Activated T-helper 1 cell treated with anti-CD3 and anti-CD28 coated beads, Interleukin-12 subunit alpha, Interleukin-12 subunit beta, Interleukin-2, Interleukin-4 antibody, amounts not matched to agents 30 ng/mL and 10 ng/mL and 1 ng/mL, durations not matched to agents 14 hours and 24 hours and 36 hours (primary cell): ENCODE data around the gene USP47. TPM values are rescaled to one million over a fixed set of nuclear protein-coding genes. Genes with fewer than 3 reads are reported as not detected.
"Not testable (repeated sequence)": the region's sequence is repeated elsewhere in the genome, so short reads cannot be mapped to it uniquely, and the experiment has no call there.

Source experiments
- DNase-seq: peaks from one replicate; pipeline ENCODE4 v3.0.0; 2021; ENCODE audit warnings: low spot score
- H3K27ac Mint-ChIP-seq: one replicate; pipeline ENCODE4 v1.8.0; 2021; ENCODE audit warnings: mild to moderate bottlenecking, mixed read lengths
- H3K27me3 Mint-ChIP-seq: one replicate; pipeline ENCODE4 v1.8.0; 2022; ENCODE audit warnings: mild to moderate bottlenecking, moderate library complexity, mixed read lengths; ENCODE audit not compliant: insufficient read depth
- H3K36me3 Mint-ChIP-seq: one replicate; pipeline ENCODE4 v1.8.0; 2021; ENCODE audit warnings: low read depth, mixed read lengths
- H3K4me1 Mint-ChIP-seq: one replicate; pipeline ENCODE4 v1.8.0; 2021; ENCODE audit warnings: low read depth, mixed read lengths
- H3K4me3 Mint-ChIP-seq: one replicate; pipeline ENCODE4 v1.8.0; 2021; ENCODE audit warnings: mild to moderate bottlenecking, moderate library complexity, mixed read lengths
- H3K9me3 Mint-ChIP-seq: one replicate; pipeline ENCODE4 v1.8.0; 2021; ENCODE audit warnings: mixed read lengths
- intact Hi-C: fragments of 100-400 bp; cut with micrococcal nuclease; formaldehyde crosslinking; loops from one replicate; pipeline ENCODE4 v1.15.1; 2024
- total RNA-seq: library from RNA; stranded (reverse); gene quantifications from 2 replicates; pipeline ENCODE4 v1.2.3, GENCODE V29; 2022

The USP47 gene
- total RNA-seq, 1 donor from 2014 or later: 52.0 TPM

DNA sequence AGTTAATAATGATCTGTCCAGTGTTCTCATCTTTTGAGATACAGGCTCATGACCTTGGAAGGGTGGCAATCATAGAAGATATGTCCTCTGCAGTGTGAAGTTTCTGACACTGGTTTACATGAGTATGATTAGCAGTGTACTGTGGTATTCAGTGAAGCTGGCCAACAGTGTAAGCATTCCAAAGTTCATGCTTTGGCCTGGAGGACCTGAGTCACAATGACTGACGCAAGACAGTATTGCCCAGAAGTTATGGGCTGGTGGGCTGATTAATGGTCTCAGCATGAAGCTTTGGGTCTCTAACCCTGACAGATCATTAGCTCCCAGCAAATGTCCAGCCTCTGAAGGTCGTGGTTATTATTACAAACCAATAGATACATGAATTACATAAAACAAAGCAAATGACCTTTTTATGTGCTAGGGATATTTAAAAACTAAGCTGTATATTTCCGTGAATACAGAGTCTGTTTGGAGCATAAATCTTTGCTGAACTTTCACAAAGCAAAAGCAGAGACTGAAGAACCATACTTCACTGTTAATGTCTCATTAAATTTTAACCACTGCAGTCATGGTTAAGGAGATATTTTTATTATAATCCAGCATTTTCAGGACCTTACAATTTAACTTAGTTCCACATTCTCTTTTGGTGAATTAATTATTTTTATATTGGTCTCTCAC lies 28.3 kb upstream of the USP47 start:
- no peak for DNase-seq
- intact Hi-C loops: no loop called here
- peaks cover 11% of the 10 kb centered on the region for H3K27me3 Mint-ChIP-seq
- H3K9me3 Mint-ChIP-seq: no peaks in the 10 kb centered on the region
- no peak overlapping the region for H3K4me3 Mint-ChIP-seq
- H3K4me1 Mint-ChIP-seq: no peaks in the 10 kb centered on the region
- H3K36me3 Mint-ChIP-seq: no peaks in the 10 kb centered on the region
- H3K27ac Mint-ChIP-seq: no peak overlapping the region

DNA sequence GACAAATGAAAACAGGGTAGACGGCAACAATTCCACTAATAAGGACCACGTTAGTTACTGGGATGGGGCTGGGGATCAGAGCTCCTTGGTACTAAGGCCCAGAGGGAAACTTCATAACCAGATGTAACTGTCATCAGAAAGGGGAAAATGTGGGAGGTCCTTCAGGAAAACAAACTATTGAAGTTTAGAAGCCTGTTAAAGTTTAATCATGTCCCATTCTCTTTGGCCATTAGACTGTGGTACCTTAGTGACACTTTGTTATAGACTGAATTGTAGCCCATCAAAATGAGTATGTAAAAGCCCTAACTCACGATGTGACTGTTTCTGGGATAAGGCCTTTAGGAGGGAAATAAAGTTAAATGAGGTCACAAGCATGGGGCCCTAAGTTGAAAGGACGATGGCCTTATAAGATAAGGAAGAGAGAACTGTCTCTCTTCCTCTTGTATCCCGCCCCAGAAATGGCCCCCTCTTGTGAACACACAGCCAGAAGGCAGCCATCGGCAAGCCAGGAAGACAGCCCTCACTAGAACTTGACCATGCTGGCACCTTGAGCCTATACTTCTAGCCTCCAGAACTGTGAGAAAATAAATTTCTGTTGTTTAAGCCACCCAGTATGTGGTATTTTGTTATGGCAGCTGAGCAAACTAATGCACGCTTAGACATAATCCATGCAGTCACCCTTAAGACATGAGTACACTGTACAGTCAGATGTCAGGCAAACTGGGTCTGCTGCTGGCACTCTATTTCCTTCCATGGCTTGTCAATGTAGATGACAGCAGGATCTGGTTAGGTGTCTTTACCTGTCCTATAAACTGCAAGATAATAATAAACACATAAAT lies 26.9 kb upstream of the USP47 start:
- peaks cover 14% of the 10 kb centered on the region for H3K27me3 Mint-ChIP-seq
- H3K27ac Mint-ChIP-seq: no peak overlapping the region
- intact Hi-C loops: no loop called here
- DNase-seq: no peak
- H3K9me3 Mint-ChIP-seq: no peaks in the 10 kb centered on the region
- H3K4me3 Mint-ChIP-seq: no peak overlapping the region
- no peaks in the 10 kb centered on the region for H3K36me3 Mint-ChIP-seq
- H3K4me1 Mint-ChIP-seq: no peaks in the 10 kb centered on the region

DNA sequence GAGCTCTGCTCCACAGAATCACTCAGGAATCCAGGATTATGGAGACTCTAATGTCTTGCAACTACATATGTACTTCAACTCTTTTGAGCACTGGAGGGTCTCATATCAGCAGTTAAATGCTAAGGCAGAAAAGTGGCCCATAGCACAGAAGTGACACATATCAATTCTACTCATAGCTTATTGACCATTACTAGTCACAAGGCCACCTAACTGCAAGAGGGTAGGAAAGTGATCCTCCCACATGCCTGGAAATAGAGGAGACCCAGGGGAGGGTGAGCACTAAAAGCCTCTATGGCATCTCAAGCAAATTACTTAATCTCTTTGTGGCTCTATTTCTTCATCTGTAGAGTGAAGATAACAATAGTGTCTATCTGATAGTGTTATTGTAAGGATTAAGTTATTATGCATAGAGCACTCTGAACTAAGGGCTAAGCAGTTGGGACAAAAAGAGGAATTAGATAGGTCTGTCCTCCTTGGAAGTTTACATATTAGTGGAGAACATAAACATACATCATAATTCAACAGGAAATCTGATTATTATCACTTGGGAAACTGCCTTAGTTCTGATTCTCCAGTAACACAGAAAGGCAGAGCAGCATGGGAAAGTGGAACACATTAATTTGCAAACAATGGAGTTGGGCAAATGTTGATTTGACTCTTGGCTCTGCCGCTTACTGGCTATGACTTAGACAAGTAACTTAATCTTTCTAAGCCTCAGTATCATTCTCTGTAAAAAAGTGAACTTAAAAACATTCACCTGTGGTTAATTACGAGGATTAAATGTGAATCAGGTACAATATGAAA lies 25.1 kb upstream of the USP47 start:
- Mint-ChIP-seq H3K27ac (no peak overlapping the region), H3K27me3 (peaks cover 18% of the 10 kb centered on the region), H3K9me3 (no peaks in the 10 kb centered on the region), H3K36me3 (no peaks in the 10 kb centered on the region), H3K4me1 (no peaks in the 10 kb centered on the region), H3K4me3 (no peak overlapping the region)
- intact Hi-C loops: no loop called here
- DNase-seq: no peak

DNA sequence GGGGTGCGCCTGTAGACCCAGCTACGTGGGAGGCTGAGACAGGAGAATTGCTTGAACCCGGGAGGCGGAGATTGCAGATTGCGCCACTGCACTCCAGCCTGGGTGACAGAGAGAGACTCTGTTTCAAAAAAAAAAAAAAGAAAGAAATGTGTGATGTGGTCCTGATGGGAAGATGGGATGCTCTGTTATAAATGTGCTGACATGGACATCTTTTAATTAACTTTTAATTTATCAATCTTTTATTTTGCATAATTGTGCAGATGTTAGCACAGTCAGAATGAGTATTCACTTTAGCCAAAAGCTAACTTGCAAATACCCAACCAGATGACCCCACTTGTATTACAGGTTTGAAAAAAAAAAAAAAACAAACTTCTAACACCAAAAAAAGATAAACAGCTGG lies 23.8 kb upstream of the USP47 start:
- H3K36me3 Mint-ChIP-seq: no peaks in the 10 kb centered on the region
- DNase-seq: no peak
- H3K4me3 Mint-ChIP-seq: no peak overlapping the region
- no peak overlapping the region for H3K27ac Mint-ChIP-seq
- H3K4me1 Mint-ChIP-seq: no peaks in the 10 kb centered on the region
- H3K9me3 Mint-ChIP-seq: no peaks in the 10 kb centered on the region
- intact Hi-C loops: no loop called here
- peaks cover 18% of the 10 kb centered on the region for H3K27me3 Mint-ChIP-seq

DNA sequence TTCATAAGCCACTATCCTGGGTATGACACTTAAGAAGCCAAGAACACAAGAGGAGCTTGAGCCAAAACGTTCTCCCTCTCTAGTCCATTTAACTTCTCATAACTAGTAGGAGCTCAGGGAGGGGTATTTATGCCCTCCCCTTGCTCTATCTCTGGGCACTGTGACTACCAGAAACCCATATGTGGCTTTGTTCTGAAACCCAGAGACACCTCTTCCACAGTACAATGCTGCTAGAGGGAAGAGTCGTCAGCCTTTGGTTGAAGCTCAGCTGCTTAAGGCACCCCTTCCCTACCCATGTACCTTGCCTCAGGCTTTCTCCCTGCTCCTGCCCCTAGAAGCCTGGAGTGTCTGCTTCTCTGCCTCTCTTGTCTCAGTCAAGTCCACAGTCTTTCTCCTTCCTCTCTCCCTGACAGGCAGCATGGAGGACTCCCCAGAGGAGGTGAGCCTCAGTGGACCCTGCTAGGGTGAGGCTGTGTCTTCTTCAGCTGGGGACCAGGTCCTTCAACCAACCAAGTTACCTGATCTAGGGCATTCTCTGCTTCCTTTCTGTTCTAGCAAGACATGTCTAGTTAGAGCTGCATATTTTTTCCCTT lies 23.1 kb upstream of the USP47 start:
- H3K4me3 Mint-ChIP-seq: no peak overlapping the region
- H3K36me3 Mint-ChIP-seq: no peaks in the 10 kb centered on the region
- H3K4me1 Mint-ChIP-seq: no peaks in the 10 kb centered on the region
- intact Hi-C loops: no loop called here
- DNase-seq: no peak
- no peak overlapping the region for H3K27ac Mint-ChIP-seq
- peaks cover 19% of the 10 kb centered on the region for H3K27me3 Mint-ChIP-seq
- H3K9me3 Mint-ChIP-seq: no peaks in the 10 kb centered on the region

DNA sequence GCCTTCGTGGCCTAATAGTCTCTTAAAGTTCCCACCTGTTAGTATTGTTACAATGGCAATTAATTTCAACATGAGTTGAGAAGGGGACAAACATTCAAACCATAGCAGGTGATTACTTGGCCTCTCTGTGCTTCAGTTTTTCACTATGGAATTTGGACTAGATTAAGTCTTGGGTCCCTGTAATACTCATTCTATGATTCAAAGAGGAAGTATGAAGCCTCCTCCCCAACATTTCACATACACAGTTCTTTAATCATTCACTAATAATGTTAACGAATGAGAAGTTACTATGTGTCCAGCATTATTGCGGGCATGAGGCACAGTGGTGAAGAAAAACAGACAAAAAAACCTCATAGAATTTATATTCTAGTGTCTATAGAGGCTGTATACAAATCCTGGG lies 19.9 kb upstream of the USP47 start:
- intact Hi-C loops: no loop called here
- DNase-seq: no peak
- no peak overlapping the region for H3K4me3 Mint-ChIP-seq
- H3K4me1 Mint-ChIP-seq: no peaks in the 10 kb centered on the region
- no peaks in the 10 kb centered on the region for H3K9me3 Mint-ChIP-seq
- no peak overlapping the region for H3K27ac Mint-ChIP-seq
- no peaks in the 10 kb centered on the region for H3K36me3 Mint-ChIP-seq
- H3K27me3 Mint-ChIP-seq: peaks cover 16% of the 10 kb centered on the region

DNA sequence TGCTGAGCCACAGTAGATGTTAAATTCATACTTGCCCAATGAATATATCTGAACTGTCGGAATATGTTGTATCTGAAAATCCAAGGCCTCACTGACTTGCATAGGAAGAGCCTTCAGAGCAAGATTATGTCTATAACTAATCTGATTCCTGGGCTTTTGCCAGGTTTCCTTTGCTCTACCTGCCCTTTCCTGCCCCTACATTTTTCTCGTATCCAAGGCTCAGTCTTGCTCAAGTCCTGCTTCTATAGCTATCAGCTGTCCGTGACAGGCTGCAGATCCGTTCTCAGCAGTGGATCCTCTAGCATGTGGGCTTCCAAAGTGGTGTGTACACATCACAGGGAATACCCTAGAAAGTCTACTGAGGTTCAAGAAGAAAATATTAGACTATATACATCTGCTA lies 18.8 kb upstream of the USP47 start:
- H3K36me3 Mint-ChIP-seq: no peaks in the 10 kb centered on the region
- no peak overlapping the region for H3K4me3 Mint-ChIP-seq
- peaks cover 16% of the 10 kb centered on the region for H3K27me3 Mint-ChIP-seq
- intact Hi-C loops: no loop called here
- H3K27ac Mint-ChIP-seq: no peak overlapping the region
- no peaks in the 10 kb centered on the region for H3K9me3 Mint-ChIP-seq
- DNase-seq: no peak
- no peaks in the 10 kb centered on the region for H3K4me1 Mint-ChIP-seq

DNA sequence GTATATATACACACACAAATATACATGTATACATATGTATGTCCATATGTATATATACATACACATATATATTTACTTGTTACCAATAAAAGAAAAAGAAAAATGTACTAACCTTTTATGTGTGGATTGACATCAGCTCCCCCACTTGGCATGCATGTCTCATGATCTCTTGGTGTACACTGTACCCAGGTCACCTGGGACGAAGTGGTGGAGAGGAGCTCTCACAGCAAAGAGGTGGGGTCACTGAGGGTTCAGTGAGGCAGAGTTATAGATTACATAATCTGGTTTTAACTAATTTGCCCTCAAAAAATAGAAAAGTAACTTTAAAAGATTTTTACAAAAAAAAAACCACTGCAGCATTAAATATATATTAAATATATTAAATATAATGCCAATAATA lies 15.5 kb upstream of the USP47 start:
- intact Hi-C loops: no loop called here
- DNase-seq: no peak

DNA sequence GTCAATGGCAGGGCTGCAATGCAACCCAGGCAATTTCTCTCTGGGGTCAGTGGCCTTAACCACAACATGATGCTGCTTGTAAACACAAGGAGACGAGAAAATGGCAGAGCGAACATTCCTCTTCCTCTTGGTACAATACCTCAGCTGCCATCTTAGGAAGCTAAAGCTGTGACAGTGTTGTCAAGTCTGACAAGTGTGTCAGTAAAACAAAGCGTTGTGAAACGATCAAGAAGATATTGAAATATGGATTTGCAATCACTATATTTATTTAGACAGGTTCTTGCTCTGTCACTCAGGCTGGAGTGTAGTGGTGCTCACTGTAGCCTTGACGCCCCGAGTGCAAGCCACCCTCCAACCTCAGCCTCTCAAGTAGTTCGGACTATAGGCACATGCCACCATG lies 14.5 kb upstream of the USP47 start:
- Mint-ChIP-seq H3K9me3 (no peaks in the 10 kb centered on the region), H3K36me3 (no peaks in the 10 kb centered on the region), H3K4me1 (no peaks in the 10 kb centered on the region), H3K27me3 (peaks cover 10% of the 10 kb centered on the region), H3K4me3 (no peak overlapping the region), H3K27ac (no peak overlapping the region)
- intact Hi-C loops: no loop called here
- DNase-seq: no peak

More for the DNA sequence above, 15.5 kb upstream of the USP47 start:
- Mint-ChIP-seq H3K27me3 (peaks cover 10% of the 10 kb centered on the region), H3K4me1 (no peaks in the 10 kb centered on the region), H3K27ac (no peak overlapping the region), H3K9me3 (no peaks in the 10 kb centered on the region), H3K36me3 (no peaks in the 10 kb centered on the region), H3K4me3 (no peak overlapping the region)

DNA sequence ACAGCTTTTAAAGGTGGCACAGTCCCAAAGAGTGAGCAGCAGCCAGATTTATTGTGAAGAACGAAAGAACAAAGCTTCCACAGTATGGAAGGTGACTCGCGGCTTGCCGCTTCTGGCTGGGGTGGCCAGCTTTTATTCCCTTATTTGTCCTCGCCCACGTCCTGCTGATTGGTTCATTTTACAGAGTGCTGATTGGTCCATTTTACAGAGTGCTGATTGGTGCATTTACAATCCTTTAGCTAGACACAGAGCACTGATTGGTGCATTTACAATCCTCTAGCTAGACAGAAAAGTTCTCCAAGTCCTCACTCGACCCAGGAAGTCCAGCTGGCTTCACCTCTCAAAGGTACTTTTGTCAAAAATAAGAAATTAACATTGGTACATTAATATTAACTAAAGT lies 10.4 kb upstream of the USP47 start:
- intact Hi-C loops: not testable (repeated sequence)

DNA sequence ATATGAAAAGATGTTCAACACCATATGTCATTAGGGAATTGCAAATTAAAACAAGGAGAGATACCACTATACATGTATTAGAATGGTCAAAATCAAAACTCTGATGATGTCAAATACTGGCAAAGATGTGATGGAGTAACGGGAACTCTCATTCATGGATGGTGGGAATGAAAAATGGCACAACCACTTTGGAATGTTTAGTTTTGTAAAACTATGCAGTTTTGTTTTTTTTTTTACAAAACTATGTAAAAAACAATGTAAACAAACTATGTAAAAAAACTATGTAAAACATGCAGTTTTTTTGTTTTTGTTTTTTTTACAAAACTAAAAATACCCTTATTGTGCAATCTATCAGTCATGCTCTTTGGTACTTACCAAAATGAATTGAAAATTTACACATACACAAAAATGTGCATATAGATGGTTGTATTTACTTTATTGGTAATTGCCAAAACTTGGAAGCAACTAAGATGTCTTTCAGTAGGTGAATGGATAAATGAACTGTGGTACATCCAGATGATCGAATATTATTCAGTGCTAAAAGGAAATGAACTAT lies 5.0 kb upstream of the USP47 start:
- H3K9me3 Mint-ChIP-seq: no peaks in the 10 kb centered on the region
- H3K36me3 Mint-ChIP-seq: no peaks in the 10 kb centered on the region
- H3K4me3 Mint-ChIP-seq: no peak overlapping the region
- intact Hi-C loops: no loop called here
- no peak overlapping the region for H3K27ac Mint-ChIP-seq
- H3K4me1 Mint-ChIP-seq: no peaks in the 10 kb centered on the region
- no peak for DNase-seq
- peaks cover 26% of the 10 kb centered on the region for H3K27me3 Mint-ChIP-seq

More for the DNA sequence above, 10.4 kb upstream of the USP47 start:
- H3K4me1 Mint-ChIP-seq, DNase-seq, H3K4me3 Mint-ChIP-seq, H3K36me3 Mint-ChIP-seq, H3K9me3 Mint-ChIP-seq, H3K27ac Mint-ChIP-seq: not testable (repeated sequence)
- peaks cover 24% of the 10 kb centered on the region for H3K27me3 Mint-ChIP-seq

DNA sequence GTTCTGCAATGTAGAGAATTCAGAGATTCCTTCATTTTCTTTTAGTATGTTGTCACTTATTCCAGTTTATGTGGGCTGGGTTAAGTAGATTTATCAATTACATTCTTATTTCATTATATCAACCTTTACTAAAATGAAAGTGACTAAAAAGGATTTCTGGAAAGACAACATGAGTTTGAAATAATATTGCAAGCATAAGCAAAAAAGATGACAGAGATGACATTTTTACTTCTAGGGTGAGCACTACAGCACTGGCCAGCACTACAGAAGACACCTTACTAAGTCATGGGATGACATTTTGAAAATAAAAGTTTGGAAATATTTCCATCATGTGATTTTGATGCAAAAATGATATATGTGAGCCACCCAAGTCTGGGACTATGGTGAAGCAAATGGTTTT lies 2.1 kb upstream of the USP47 start:
- H3K9me3 Mint-ChIP-seq: no peaks in the 10 kb centered on the region
- intact Hi-C loops: loop anchor here (5.0 to 10.0 kb wide), 9 partner anchors 217 to 1623 kb away; partner anchors contain the start of genes AMPD3, BMAL1, BTBD10 and GALNT18

More for the DNA sequence above, 2.1 kb upstream of the USP47 start:
- peaks cover 16% of the 10 kb centered on the region for H3K27me3 Mint-ChIP-seq
- H3K36me3 Mint-ChIP-seq: no peaks in the 10 kb centered on the region
- no peak overlapping the region for H3K4me3 Mint-ChIP-seq
- H3K27ac Mint-ChIP-seq: no peak overlapping the region
- no peak for DNase-seq
- no peaks in the 10 kb centered on the region for H3K4me1 Mint-ChIP-seq
